CD4-positive, alpha-beta T cell treated with Interleukin-10 for 1 hour (primary cell): ENCODE data around the gene TCEAL8.

Experiments
- DNase-seq: peaks from one replicate; pipeline ENCODE4 v3.0.0-alpha.2; 2020

The TCEAL8 gene

DNA sequence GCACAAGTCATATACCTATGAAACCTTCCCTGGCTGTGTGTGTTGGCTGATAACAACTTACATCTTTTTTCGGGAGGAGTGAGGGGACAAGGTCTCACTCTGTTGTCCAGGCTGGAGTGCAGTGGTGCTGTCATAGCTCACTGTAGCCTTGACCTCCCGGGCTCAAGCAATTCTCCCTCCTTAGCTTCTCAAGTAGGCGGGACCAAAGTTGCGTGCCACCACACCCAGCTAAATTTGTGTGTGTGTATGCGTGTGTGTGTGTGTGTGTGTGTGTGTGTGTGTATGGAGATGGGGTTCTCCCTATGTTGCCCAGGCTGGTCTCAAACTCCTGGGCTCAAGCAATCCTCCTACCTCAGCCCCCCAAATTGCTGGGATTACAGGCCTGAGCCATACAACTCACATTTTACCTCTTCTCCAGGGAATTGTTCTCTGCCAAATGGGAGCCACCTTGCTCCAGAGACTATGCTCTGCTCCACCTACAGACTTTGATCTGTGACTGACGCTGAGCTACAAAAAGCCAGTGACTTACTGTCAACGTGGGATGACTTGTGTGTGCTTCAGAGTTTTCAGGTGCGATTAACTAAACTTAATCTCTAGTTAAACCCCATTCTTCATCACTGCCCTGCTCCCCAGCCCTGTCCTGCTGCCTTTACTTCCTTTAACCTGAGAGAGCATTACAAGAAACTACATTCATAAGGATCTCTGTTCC, 42.1 kb downstream of the TCEAL8 start:
- no peak for DNase-seq

DNA sequence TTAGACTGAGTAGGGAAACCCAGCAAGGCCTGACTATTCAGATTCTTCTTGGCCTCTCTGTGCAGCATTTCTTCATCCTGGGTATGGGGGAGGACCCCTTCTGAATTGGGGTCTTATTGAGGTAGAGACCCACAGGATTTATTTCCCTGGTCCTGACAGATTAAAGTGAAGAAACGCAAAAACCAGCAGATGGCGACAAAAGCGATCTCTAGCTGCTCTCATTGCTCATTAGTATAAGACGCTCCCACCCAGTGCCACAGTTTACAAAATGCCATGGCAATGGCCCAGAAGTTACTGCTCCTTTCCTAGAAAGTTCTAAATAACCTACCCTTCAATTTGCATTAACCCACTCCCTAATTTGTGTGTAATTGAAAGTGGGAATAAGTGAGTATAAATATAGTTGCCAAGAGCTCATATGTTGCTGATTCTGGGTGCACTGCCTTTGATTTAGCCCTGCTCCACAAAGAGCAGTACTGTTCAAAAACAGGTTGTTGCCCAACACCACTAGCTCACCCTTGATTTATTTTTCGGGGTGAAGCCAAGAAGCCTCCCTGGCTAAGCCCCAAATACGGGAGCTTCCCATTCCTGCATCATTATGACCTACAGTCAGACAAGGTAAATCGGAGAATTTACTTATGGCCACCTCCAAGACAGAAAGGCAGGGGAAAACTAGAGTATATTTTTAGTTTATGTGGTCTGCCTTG, 43.8 kb downstream of the TCEAL8 start:
- peak; percentile 60 for DNase-seq

DNA sequence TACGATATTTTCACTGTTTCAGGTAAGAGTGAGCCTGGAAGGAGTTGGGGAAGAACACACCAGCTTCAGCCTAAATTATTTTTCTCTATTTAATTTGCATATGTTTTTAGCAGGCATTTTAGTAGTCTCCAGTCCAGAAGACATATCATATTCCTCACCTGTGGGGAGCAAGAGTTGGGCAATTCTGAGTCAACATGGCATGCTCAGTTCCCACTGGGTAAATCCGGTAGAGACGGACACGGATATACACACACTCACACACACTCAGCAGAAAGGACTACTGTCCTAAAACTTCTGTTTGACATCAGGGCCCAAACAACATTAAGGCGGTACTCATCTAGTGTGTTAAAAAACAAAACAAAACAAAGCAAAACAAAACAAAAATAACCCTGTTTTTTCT, 44.9 kb downstream of the TCEAL8 start:
- no peak for DNase-seq
